NCI-H2227 (cell line): ENCODE measurements around the gene MOSPD3.
"Not testable (repeated sequence)": the region's sequence is repeated elsewhere in the genome, so short reads cannot be mapped to it uniquely, and the experiment has no call there.

ENCODE experiments used
- DNase-seq: peaks from one replicate; lab custom pipeline; 2025; ENCODE audit not compliant: unreplicated experiment; lab: John Stamatoyannopoulos, UW

MOSPD3 gene

DNA sequence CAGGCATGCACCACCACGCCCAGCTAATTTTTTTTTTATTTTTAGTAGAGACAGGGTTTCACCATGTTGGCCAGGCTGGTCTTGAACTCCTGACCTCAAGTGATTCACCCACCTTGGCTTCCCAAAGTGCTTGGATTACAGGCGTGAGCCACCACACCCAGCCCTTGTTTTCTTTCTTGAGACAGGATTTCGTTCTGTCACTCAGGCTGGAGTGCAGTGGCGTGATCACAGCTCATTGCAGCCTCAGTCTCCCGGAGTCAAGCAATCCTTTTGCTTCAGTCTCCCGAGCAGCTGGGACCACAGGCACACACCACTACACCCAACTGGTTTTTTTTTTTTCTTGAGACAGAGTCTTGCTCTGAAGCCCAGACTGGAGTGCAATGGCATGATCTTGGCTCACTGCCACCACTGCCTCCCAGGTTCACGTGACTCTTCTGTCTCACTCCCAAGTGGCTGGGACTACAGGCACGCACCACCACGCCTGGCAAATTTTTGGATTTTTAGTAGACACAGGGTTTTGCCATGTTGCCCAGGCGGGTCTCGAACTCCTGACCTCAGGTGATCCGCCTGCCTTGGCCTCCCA is 49.9 kb downstream of the MOSPD3 start:
- DNase-seq = not testable (repeated sequence)
